ENCODE measurements around the gene KRTAP4-3. TPM values are rescaled to one million over a fixed set of nuclear protein-coding genes. Genes with fewer than 3 reads are reported as not detected.
"Not testable (repeated sequence)": the region's sequence is repeated elsewhere in the genome, so short reads cannot be mapped to it uniquely, and the experiment has no call there.

KRTAP4-3 gene
- total RNA-seq, 1 experiment from 2014 or later: not detected

DNA sequence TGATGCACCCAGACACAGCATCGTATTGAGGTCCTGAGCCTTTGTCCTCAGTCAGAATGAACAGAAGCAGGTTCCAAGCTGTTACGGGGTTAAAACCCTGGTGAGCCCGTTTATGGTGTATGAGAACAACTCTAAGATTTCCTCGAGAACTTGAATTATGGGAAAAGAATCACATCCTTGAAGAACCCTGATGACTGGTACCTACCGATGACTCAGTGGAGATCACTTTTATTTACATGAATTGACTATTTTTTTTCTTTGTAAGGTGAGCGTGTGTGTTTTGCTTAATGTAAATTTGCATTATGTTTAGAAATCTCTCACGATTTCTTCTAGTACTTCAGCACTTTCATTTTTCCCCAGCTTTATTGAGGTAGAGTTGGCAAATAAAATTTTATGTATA lies 4.2 kb downstream of the KRTAP4-3 start:
- in situ Hi-C loops (cut with HindIII; ENCODE audit: low pct_unique_long_range_greater_than_20kb, low sequenced_read_pairs): no loop called here
- no peak for DNase-seq (ENCODE audit: low read depth)

DNA sequence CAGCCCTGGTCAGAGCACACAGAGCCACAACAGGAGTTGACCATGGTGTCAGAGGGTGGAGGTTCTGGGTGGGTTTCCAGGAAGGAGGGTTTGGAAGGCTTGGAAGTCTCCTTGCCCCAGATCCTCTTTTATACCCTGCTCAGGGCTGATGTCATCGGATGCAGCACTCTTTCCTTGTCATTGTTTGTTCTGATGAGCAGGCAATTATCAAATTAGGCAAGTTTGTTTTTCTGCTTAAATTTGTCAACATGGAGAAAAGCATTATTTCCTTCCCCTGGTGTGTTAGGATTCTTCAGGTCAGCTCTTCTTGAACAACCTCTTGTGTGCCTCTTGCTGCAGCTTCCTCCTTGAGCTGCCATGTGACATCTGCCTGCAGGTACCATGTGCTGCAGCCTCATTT lies 7.4 kb downstream of the KRTAP4-3 start, which contains the start of gene KRTAP4-4:
KRTAP4-4 (minus strand) TSS at position 101 of the 400 bp plus-strand sequence; CDS start at position 44, 57 bp downstream.
- DNase-seq (ENCODE audit: low read depth): no peak
- in situ Hi-C loops (cut with HindIII; ENCODE audit: low pct_unique_long_range_greater_than_20kb, low sequenced_read_pairs): no loop called here

DNA sequence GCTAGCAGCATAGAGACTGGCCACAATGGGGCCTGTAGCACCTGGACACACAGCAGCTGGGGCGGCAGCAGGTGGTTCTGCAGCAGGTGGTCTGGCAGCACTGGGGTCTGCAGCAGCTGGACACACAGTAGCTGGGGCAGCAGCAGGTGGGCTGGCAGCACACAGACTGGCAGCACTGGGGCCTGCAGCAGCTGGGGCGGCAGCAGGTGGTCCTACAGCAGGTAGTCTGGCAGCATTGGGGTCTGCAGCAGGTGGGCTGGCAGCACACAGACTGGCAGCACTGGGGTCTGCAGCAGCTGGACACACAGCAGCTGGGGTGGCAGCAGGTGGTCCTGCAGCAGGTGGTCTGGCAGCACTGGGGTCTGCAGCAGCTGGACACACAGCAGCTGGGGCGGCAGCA lies 7.8 kb downstream of the KRTAP4-3 start:
- in situ Hi-C loops (cut with HindIII; ENCODE audit: low pct_unique_long_range_greater_than_20kb, low sequenced_read_pairs); DNase-seq (ENCODE audit: low read depth): not testable (repeated sequence)

DNA sequence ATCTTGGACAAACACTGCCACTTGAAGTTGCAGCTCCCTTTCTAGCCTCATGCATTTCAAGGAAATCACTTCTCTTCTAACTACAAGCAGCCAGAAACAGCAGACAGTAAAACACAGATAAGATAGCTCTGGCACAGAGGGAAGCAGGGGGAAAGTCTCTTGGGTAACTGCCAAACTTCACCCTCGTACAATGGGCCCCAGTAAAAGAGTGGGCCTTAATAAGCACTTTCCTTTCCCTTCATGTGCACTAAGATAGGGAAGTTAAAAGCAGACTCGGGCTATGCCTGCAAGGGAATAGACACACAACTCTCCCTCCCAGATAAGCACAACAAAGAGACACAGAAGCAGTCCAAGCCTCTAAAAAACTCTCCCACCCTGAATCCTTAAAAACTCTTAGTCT lies 14.2 kb downstream of the KRTAP4-3 start:
- in situ Hi-C loops (cut with HindIII; ENCODE audit: low pct_unique_long_range_greater_than_20kb, low sequenced_read_pairs): no loop called here
- DNase-seq (ENCODE audit: low read depth): no peak

DNA sequence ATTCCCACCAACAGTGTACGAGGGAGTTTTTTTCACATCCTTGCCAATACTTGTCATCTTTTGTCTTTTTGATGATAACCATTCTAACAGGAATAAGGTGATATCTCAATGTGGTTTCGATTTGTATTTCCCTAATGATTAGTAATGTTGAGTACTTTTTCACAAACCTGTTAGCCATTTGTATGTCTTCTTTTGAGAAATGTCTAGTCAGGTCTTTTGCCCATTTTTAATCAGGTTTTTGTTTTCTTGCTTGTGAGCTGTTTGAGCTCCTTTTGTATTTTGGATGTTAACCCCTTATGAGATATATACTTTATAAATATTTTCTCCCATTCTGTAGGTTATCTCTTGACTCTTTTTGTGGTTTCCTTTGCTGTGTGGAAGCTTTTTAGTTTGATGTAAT lies 16.5 kb downstream of the KRTAP4-3 start:
- no peak for DNase-seq (ENCODE audit: low read depth)
- in situ Hi-C loops (cut with HindIII; ENCODE audit: low pct_unique_long_range_greater_than_20kb, low sequenced_read_pairs): no loop called here

DNA sequence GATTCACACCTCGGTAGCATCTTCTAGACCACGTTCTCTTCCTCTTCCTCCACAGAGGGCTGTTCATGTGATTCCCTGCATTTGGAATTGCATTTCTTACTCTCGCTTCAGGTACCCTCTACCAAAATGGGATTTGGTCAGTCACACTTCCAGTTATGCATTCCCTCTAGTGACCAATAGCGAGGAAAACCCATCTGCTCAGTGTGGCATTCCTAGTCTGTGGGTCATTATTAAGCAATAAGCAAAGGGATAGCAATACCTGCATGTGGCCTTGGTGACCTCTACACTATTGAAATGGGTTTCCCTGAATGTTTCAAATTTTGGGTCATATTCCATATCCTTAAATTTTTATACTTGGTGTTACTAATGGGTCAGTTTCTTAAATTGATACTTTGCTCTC lies 18.0 kb downstream of the KRTAP4-3 start:
- no peak for DNase-seq (ENCODE audit: low read depth)
- in situ Hi-C loops (cut with HindIII; ENCODE audit: low pct_unique_long_range_greater_than_20kb, low sequenced_read_pairs): no loop called here

DNA sequence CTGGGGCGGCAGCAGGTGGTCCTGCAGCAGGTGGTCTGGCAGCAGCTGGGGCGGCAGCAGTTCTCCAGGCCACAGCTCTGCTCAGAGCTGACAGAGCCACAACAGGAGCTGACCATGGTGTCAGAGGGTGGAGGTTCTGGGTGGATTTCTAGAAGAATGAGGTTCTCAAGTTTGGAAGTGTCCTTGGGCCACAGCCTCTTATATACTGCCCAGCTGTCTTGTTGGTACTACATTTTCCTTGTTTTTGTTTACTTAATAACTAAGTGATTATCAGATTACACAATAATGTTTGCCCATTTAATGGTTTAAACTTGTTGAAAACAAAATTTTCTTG lies 18.4 kb downstream of the KRTAP4-3 start, which contains the start of gene KRTAP4-5:
KRTAP4-5 (minus strand) TSS at position 174 of the 334 bp plus-strand sequence; CDS start at position 116, 58 bp downstream.
- in situ Hi-C loops (cut with HindIII; ENCODE audit: low pct_unique_long_range_greater_than_20kb, low sequenced_read_pairs): no loop called here
- no peak for DNase-seq (ENCODE audit: low read depth)

DNA sequence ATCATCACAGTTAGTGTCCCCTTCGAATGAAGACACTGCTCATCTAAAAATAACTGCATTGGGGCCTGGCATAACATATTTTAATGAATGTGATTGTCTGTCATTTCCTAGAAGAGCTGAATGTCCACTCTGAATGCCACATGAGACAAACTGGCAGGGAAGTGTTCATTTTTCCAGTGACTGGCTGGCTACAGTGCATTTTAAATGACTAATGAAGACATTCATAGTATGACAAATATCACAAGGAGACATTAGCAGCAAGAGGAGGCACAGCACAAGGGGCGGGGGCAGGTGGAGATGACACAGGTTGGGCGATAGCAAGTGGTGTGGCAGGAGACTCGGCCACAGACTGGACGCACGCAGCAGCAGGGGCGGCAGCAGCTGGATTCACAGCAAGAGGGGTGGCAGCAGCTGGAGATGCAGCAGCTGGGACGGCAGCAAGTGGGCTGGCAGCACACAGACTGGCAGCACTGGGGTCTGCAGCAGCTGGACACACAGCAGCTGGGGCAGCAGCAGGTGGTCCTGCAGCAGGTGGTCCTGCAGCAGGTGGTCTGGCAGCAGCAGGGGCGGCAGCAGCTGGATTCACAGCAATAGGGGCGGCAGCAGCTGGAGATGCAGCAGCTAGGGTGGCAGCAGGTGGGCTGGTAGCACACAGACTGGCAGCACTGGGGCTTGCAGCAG lies 18.9 kb downstream of the KRTAP4-3 start:
- DNase-seq (ENCODE audit: low read depth); in situ Hi-C loops (cut with HindIII; ENCODE audit: low pct_unique_long_range_greater_than_20kb, low sequenced_read_pairs): not testable (repeated sequence)

DNA sequence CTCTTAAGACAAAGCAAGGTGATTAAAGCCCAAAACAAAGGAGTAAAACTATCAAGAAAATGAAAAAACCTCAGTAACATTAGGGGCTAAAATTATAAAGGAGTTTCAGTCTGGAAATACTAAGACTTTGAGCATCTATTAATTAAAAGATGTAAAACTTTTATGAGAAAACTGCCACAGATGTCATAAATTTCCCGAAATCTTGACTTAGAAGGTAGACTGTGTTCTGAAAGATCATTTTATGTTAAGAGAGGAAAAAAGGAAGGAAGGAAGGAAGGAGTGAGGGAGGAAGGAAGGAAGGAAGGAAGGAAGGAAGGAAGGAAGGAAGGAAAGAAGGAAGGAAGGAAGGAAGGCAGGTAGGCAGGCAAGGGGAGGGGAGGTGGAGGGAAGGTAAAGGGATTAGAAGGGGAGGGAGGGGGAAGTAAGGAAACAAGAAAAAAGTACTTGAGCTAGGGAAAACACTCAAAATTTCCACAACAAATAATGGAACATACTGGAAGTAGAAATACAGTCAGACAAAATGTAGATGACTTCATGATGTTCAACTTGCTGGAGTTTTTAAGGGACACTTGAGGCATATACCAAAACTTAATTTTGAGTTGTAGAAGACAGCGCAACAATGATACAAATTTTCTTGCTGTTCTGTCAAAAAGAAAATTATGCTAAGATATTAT lies 20.4 kb downstream of the KRTAP4-3 start:
- no peak for DNase-seq (ENCODE audit: low read depth)
- in situ Hi-C loops (cut with HindIII; ENCODE audit: low pct_unique_long_range_greater_than_20kb, low sequenced_read_pairs): no loop called here

DNA sequence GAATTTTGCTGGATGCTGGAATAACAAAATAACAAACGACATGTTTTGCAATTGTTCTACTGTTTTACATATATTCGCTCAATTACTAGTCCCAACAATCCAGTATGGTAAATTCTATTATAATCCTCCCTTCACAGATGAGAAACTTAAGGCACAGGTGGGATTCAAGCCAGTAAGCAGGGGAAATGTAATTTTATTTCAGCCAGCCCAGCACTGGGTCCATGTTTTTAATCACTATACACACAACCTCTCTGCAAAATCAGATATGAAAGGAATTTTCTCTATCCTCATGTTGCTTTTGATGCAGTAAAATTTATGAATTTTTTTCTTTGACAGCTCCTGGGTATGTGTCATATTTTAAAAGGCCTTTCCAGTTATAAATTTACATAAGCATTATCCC lies 22.8 kb downstream of the KRTAP4-3 start:
- in situ Hi-C loops (cut with HindIII; ENCODE audit: low pct_unique_long_range_greater_than_20kb, low sequenced_read_pairs): no loop called here

DNA sequence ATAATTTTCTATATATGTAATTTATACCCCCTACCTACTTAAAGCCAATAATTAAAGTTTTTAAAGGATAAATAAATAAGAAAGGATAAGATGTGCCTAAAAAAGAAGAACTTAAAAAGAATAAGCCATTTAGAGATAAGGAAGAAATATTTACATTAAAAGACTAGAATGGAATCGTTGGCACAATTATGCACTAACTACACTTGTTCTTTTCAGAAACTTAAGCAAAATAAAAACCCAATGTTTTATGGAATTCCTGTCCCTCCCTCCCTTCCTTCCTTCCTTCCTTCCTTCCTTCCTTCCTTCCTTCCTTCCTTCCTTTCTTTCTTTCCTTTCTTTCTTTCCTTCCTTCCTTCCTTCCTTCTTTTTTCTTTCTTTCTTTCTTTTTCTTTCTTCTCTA lies 23.2 kb downstream of the KRTAP4-3 start:
- in situ Hi-C loops (cut with HindIII; ENCODE audit: low pct_unique_long_range_greater_than_20kb, low sequenced_read_pairs): no loop called here
- DNase-seq (ENCODE audit: low read depth): no peak

More for the DNA sequence above, 22.8 kb downstream of the KRTAP4-3 start:
- no peak for DNase-seq (ENCODE audit: low read depth)

DNA sequence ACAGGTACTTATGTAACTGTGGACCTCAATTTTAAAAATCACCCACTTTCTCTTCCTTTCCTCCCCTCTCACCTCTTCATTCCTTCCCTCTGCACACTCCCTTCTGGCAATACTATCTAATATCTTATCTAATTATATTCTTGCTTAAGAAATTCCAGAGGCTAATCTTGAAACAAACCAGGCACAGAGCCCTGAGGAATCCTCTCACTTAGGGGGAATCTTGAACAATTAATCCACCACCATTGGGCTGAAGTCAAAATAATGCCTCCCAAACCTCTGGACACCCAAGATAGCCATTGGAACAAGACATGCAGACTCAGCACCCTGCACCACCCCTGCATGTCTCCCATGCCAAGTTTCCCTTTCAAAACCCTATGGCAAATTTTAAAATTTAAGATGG lies 26.7 kb downstream of the KRTAP4-3 start:
- in situ Hi-C loops (cut with HindIII; ENCODE audit: low pct_unique_long_range_greater_than_20kb, low sequenced_read_pairs): no loop called here
- DNase-seq (ENCODE audit: low read depth): no peak

DNA sequence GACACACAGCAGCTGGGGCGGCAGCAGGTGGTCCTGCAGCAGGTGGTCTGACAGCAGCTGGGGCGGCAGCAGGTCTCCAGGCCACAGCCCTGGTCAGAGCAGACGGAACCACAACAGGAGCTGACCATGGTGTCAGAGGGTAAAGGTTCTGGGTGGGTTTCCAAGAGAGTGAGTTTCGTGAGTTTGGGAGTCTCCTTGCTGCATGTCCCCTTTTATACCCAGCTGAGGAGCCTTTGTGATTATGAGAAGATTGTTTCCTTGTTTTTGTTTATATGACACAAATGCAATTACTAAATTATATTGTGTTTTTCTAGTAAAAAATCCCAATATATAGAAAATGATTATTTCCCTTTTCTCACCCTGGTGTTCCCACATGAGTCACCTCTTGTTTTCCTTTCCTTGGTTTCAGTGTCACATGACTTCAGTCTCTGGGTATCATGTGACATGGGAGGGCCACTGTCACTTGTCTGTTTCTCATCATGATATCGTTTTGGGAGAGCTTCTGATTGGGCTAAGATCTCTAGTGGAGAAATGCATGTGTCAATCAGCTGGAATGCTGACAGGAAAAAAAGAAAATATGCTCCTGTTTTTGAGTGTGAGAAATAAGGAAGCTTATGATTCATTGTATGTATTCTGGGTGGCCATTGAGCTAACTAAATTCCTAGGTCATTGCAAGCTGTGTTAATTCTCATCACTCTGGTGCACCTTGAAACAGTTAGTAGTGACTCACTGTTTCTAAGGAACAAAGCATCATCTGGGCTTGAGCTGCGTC lies 27.5 kb downstream of the KRTAP4-3 start, which contains the start of gene KRTAP4-6:
KRTAP4-6 (minus strand) TSS at position 185 of the 772 bp plus-strand sequence; CDS start at position 128, 57 bp downstream.
- DNase-seq (ENCODE audit: low read depth): peak; percentile 75
- in situ Hi-C loops (cut with HindIII; ENCODE audit: low pct_unique_long_range_greater_than_20kb, low sequenced_read_pairs): no loop called here

DNA sequence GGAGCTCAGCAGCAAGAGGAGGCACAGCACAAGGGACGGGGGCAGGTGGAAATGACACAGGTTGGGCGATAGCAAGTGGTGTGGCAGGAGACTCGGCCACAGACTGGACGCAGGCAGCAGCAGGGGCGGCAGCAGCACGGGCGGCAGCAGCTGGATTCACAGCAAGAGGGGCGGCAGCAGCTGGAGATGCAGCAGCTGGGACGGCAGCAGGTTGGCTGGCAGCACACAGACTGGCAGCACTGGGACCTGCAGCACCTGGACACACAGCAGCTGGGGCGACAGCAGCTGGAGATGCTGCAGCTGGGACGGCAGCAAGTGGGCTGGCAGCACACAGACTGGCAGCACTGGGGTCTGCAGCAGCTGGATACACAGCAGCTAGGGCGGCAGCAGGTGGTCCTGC lies 28.2 kb downstream of the KRTAP4-3 start:
- DNase-seq (ENCODE audit: low read depth); in situ Hi-C loops (cut with HindIII; ENCODE audit: low pct_unique_long_range_greater_than_20kb, low sequenced_read_pairs): not testable (repeated sequence)

DNA sequence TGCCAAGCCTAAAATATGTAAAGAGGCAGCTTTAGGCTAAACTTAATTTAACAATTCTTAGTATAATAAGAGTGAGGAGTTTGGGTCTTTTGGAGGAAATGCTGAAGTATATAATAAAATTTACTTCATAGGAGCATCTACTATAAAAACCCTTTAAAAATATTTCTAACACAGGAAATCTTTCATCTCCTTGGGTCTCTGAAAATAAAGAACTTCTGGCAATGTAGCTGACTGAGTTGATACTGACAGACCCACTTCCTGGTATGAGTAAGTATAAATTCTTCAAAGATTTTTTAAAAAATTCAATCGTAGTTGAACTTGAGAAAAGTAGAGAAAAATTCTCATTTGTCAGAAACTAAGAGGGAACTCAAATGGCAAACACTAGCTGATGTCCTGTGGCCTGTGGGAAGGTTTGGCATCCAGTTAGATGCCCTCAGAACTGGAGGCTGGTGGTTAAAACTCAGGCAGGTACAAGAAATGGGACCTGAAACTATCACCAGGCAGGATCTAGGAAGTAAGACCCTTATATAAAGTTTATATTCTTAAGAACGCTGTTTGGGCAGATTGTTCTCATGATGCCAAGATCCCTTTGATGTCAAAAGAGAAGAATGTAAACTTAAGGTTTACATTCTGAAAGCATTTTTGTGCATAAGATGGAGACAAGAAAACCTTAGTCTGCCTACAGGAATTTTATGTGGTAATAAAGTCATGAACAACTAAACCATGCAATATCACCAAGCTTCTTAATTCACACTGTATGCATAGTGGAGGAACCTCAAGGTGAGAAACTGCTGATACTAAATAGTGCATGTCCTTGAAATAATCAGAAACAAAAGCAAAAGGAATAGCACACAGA lies 33.9 kb downstream of the KRTAP4-3 start:
- DNase-seq (ENCODE audit: low read depth): no peak
- in situ Hi-C loops (cut with HindIII; ENCODE audit: low pct_unique_long_range_greater_than_20kb, low sequenced_read_pairs): no loop called here

DNA sequence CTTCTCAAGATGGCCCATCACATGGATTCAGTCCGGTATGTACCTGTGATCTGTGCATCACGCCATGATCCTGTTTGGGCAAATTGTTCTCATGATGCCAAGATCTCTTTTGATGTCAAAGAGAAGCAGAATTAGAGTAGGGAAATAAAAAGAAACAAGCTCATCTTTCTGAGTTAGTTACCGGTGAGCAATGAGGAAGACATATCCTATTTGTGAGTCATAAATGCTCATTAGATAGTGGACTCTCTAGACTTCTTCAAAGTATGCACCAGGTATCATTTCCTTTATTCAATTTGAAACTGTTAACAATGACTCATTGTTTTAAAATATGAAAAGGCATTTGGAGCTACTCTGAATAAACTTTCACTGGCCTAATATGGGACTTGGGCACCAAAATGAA lies 36.0 kb downstream of the KRTAP4-3 start:
- DNase-seq (ENCODE audit: low read depth): peak; percentile 16
- in situ Hi-C loops (cut with HindIII; ENCODE audit: low pct_unique_long_range_greater_than_20kb, low sequenced_read_pairs): no loop called here

DNA sequence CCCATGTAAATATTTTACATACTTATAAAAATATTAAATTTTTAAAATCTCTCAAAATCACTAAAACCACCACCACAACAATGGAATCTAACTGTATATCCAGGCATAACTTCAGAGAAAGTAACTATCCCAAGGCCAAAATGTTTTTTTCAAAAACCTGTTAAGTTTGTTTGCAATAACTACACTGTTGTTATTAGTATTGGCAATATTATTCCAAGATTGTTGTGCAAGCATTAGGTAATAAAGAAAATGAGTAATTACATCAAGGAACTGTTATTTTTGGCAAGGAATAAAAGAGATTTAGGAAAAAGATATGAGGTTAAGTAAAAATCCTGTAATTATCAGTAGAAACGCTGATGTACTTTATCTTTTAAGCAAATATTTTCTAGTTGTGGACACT lies 40.6 kb downstream of the KRTAP4-3 start:
- DNase-seq (ENCODE audit: low read depth): no peak
- in situ Hi-C loops (cut with HindIII; ENCODE audit: low pct_unique_long_range_greater_than_20kb, low sequenced_read_pairs): no loop called here

DNA sequence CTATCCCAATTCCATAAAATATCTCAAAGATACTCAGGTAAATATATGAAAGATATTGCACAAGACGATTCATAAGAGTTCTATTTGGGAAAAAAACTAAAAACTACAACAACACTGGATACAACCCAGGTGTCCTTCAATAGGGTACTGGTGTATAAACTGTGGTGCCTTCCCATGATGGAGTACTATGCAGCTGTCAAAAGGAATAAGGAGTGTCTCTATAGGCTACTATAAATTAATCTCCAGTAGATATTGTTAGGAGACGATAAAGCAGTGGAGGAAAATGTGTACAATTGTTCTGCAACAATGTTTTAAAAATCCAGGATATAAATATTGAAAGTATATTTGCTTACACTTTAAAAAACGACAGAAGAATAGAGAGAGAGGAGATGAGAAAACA lies 41.6 kb downstream of the KRTAP4-3 start:
- in situ Hi-C loops (cut with HindIII; ENCODE audit: low pct_unique_long_range_greater_than_20kb, low sequenced_read_pairs): no loop called here
- no peak for DNase-seq (ENCODE audit: low read depth)

Data from Caki2 (cell line).